ENCODE results near the gene SSH3.

DNA sequence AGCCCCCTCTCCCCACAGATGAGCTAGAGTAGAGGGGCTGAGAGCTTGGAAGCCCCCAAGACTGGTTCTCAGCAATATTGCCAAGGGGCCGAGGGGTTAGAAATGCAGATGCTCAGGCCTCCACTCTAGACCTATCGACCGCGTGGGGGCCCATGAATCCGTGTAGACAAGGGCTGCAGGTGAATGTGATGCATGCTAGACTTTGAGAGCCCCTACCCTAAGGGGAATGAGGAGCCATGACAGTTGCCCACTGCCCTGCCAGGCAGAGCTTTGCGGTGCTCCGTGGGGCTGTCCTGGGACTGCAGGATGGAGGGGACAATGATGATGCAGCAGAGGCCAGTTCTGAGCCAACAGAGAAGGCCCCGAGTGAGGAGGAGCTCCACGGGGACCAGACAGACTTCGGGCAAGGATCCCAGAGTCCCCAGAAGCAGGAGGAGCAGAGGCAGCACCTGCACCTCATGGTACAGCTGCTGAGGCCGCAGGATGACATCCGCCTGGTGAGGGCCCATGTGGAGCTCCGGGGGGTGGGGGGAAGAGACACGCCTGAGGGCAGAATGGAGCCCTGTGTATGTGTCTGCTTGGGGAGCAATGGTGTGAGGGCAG, 1.3 kb downstream of the SSH3 start:
- TF ChIP-seq ZBTB7A (IDR thresholded peaks at IDR 0.05; ENCODE audit: low read depth): no peak
- TF ChIP-seq, protein P1, sequence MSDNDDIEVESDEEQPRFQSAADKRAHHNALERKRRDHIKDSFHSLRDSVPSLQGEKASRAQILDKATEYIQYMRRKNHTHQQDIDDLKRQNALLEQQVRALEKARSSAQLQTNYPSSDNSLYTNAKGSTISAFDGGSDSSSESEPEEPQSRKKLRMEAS (IDR thresholded peaks at IDR 0.05): no peak
- TF ChIP-seq YY1 (IDR thresholded peaks at IDR 0.05; ENCODE audit: low read depth): no peak
- TF ChIP-seq TEAD4 (IDR thresholded peaks at IDR 0.05): no peak
- TF ChIP-seq RAD21 (IDR thresholded peaks at IDR 0.05; ENCODE audit: low read depth): no peak
- TF ChIP-seq EP300 (IDR thresholded peaks at IDR 0.05; ENCODE audit: borderline replicate concordance): no peak
- no peak for TF ChIP-seq TCF12 (IDR thresholded peaks at IDR 0.05; ENCODE audit: low read depth)
- TF ChIP-seq EGR1 (IDR thresholded peaks at IDR 0.05): no peak
- no peak for TF ChIP-seq TAF1 (IDR thresholded peaks at IDR 0.05; ENCODE audit: low read depth)
- TF ChIP-seq, protein P2, sequence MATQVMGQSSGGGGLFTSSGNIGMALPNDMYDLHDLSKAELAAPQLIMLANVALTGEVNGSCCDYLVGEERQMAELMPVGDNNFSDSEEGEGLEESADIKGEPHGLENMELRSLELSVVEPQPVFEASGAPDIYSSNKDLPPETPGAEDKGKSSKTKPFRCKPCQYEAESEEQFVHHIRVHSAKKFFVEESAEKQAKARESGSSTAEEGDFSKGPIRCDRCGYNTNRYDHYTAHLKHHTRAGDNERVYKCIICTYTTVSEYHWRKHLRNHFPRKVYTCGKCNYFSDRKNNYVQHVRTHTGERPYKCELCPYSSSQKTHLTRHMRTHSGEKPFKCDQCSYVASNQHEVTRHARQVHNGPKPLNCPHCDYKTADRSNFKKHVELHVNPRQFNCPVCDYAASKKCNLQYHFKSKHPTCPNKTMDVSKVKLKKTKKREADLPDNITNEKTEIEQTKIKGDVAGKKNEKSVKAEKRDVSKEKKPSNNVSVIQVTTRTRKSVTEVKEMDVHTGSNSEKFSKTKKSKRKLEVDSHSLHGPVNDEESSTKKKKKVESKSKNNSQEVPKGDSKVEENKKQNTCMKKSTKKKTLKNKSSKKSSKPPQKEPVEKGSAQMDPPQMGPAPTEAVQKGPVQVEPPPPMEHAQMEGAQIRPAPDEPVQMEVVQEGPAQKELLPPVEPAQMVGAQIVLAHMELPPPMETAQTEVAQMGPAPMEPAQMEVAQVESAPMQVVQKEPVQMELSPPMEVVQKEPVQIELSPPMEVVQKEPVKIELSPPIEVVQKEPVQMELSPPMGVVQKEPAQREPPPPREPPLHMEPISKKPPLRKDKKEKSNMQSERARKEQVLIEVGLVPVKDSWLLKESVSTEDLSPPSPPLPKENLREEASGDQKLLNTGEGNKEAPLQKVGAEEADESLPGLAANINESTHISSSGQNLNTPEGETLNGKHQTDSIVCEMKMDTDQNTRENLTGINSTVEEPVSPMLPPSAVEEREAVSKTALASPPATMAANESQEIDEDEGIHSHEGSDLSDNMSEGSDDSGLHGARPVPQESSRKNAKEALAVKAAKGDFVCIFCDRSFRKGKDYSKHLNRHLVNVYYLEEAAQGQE (IDR thresholded peaks at IDR 0.05; ENCODE audit: low read depth): no peak
- no peak for TF ChIP-seq CEBPB (IDR thresholded peaks at IDR 0.05)
- no peak for TF ChIP-seq CREB1 (IDR thresholded peaks at IDR 0.05; ENCODE audit: low read depth)
- no peak for TF ChIP-seq NFIC (IDR thresholded peaks at IDR 0.05)
